Limb (tissue), 2 donors: ENCODE results near the gene SCYGR7.
A peak's percentile ranks its signal among the peaks of the same experiment; 100 is the strongest.

Experiments used
- DNase-seq, 2 donors: peaks; one replicate each; pipeline ENCODE4 v3.0.0-alpha.2; 2016; ENCODE audit errors: extremely low spot score in 2 of 2

Gene SCYGR7

DNA sequence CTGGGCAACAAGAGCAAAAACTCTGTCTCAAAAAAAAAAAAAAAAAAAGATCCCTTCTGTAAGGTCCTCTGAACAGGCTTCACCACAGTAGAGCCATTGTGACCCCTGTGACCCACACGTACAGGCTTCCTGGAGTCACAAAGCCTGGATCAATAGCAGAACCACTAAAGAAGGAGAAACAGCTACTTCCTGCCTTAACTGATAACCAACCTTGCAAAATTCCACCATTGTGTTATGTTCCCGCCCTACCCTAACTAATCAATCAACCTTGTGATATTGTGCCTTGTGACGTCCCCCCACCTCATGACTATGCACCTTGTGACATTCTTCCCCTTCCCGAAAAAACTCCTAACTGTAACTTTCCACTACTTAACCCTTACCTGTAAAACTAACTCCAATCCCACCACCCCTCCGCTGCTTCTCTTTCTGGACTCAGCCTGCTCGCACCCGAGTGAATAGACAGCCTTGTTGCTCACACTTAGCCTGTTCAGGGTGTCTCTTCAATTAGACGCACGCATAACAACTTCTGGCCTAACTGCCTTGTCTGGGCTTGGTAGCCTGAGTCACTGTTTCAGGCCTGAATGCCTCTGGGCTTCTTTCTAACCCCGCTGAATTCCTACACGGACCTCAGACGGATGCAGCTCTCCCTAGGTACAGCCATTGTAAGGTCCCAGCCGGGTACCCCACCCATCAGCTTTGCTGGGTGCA, 31.4 kb downstream of the SCYGR7 start:
- no peak for DNase-seq

DNA sequence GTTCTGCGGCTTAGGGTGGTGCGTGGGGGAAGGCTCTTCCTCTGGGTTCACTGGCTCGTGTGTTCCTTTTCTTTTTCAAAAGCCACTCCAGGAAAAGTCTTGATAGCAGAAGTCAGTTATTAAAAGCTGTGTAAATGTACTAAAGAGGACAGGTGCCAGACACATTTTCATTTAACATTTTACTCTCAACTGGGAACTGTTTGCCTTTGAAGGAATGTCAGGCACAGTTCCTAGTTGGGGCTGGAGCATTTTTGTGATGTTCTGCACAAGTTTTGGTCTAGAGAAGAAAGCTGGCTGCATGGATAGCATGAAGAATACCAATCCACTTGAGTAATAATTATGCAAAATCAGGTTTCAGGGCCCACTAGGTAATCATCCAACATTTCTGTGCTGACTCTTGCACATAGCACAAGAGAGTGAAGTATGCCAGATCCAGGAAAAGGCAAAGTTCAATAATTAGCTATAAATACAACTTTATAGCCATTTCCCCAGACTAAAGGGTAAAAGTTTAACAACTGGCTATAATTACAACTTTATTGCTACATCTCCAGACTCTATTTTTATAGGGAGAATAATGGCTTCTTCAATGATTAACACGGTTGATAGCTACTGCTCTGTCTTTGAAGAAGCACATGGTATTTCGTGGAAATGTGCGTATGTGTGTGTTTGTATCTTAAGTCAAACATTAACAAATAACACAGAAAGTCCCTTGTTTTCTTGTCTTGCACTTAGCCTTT, 33.8 kb downstream of the SCYGR7 start:
- peak in 1 of 2 donors; percentile 7 for DNase-seq

DNA sequence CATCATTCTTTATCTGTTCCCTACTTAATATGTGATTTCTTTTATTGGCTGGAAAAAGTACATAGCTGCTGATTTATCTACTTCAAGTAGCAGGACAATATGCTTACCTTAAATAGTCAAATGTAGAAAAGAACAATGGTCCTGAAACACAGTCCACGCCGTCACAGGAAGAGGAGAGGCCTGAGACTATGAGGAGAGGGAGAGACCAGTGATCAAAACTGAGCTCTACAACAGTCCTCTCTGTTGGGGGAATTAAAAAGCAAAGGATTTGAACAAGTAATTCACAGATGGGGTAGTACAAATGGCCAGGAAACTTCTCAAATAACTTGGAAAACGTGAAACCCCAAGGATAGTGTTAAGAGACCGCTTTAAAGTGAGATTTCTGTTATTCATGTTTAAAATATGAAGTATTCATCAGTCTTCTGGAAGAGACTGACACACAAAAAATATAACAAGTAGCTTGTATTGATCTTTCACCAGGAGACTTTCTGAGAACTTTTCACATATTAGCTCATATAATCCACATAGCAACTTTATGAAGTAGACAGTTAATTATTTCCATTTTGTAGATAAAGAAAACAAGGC, 37.7 kb downstream of the SCYGR7 start:
- DNase-seq: no peak

DNA sequence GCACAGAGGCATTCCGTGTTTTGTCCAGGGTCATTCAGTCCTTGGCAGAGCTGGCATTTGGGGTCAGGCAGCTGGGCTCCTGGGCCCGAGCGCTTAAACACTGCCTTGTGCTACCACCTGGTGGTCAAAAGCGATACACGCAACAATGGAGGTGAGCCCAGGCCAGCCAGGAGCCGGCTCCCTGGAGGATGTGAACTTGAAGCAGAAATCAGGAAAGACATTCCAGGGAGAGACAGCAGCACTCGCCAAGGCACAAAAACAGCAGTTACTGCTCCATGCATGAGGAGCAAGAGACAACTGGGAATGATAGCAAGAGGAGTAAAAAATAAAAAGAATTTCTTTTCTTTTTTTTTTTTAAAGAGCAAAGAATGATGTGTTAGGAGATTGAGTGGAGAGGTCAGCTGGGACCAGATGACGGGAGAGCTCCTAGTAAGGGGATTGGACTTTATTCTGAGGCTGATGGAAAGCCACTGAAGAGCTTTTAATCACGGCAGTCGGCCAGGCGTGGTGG, 38.3 kb downstream of the SCYGR7 start:
- DNase-seq: peak; percentile 75 to 81

DNA sequence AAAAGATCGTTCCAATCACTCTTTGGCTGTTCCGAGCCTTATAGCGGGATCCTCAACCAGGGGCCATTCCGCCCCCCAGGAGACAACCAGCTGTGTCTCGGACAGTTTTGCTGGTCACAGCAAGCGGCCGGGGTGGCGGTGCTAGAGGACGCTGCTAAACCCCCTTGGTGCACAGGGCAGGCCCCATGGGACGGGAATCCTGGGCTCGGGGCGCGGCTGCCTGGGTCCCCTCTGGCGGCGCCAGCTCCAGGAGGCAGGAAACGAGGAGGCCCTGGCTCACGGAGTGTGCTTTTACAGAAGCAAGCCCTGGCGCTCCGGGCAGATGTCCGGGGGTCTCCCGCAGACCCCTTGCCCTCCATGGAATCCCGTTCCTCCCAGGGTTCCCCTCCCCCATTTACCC, 39.7 kb downstream of the SCYGR7 start:
- no peak for DNase-seq

DNA sequence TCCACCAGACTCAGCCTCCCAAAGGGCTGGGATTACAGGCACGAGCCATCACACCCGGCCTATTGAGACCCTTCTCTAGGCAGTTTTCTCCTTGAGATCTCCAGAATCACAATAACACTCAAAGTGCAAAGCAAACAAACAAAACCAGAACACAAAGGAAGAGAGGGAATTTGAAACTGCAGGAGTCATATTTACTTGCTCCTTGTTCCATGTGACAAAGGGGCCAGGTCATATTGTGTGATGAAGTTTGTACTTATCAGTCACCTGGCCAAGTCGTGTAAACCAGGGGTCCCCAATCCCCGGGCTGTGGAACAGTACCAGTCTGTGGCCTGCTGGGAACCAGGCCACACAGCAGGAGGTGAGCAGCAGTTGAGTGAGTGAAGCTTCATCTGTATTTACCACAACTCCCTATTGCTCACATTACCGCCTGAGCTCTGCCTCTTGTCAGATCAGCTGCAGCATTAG, 44.1 kb downstream of the SCYGR7 start:
- no peak for DNase-seq

DNA sequence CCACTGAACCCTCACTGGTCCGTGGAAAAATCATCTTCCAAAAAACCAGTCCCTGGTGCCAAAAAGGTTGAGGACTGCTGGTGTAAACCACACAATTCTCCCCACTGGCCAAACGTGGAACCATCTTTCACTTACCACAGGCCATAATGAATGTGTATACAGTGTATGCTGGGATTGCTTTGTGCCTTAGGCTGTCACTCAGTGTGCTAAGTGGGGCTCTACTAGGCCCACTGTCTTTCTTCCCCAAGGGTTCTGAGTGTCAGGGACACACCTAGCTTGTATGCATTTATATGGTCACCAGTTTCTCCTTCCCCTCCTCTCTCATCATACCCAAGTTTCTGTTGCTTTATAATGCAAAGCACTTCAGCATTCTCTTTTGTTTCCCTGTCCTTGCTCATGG, 44.8 kb downstream of the SCYGR7 start:
- DNase-seq: no peak

DNA sequence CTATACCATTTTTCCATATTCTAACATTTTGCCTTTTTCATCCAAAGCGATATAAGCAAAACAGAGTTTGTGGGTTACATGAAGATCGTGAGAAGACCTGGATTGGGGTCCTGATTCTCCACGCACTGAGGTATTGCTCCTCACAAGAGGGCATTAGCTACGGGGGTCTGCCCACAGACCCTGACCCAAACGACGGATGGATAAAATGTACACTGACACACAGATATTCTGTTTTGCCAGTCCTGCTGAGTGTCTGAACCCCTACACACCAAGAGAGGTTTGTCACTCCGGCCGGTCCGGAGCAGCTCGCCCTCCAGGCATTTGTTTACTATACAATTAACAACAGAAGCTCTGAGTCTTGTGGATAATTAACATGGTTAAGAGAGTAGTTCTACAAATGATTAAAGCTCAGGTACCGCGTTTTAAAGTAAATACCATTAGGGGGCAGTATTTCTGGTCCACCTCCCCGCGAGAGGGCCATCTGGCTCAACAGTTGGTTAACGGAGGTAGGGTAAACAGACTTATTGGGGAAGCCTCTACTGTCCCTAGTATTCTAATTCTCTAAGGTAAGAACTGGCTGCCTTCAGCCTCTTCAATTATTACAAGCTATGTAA, 46.0 kb downstream of the SCYGR7 start:
- no peak for DNase-seq

DNA sequence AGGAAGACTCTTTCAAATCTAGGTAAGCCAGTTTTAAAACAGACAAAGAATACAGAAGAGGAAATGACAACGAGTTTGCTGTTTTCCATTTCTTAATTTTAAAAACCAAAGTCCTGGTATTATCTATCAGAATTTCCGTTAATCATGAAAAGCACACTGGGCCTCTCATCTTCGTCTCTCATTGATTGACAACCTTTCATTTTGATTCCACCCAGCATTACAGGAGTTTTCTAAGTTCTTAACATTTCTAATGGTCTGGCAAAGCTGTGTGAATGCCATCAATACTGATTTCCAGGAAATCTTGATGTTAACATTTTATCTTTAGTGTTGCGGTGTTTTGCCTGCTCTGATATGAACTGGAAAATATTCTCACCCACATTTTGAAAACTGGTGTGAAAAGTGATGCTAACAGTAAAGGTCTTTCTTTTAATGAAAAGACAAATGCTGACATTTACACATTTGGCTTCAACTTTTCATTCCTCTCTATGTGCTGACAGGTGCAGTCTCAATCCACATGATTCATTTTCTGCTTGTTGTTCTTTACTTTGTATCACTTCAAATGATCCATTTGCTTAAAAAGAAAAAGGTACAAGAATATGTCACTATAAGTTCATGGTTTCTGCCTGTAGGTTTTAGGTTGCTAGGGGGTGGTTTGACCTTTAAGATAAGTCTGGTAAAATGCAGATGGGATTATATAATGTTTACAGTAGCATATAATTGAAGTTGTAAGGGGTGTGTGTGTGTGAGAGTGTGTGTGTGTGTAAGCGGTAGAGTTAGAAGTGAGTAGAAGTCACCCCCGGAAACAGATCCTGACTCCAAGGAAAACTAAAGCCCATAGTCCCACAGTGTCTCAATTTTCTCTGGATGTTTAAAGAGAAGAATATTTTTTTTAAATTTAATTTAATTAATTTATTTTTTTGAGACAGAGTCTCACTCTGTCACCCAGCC, 47.0 kb downstream of the SCYGR7 start:
- no peak for DNase-seq
